Neural crest cell (in vitro differentiated cells): ENCODE results near the gene SLC1A4. TPM values are rescaled to one million over a fixed set of nuclear protein-coding genes. Genes with fewer than 3 reads are reported as not detected.

Source experiments
- DNase-seq: peaks from one replicate; pipeline ENCODE4 v3.0.0; 2021; ENCODE audit warnings: low read depth, mixed read lengths, low spot score
- H3K27ac Mint-ChIP-seq: one replicate; pipeline ENCODE4 v1.8.0; 2021; ENCODE audit warnings: mild to moderate bottlenecking, mixed read lengths; ENCODE audit not compliant: unreplicated experiment
- H3K27me3 Mint-ChIP-seq: 2 replicates; pipeline ENCODE4 v1.8.0; 2021; ENCODE audit warnings: low read depth, mild to moderate bottlenecking, mixed read lengths
- H3K36me3 Mint-ChIP-seq: 2 replicates; pipeline ENCODE4 v1.8.0; 2021; ENCODE audit warnings: low read depth, mild to moderate bottlenecking, mixed read lengths
- H3K4me1 Mint-ChIP-seq: 2 replicates; pipeline ENCODE4 v1.8.0; 2021; ENCODE audit warnings: mixed read lengths
- H3K4me3 Mint-ChIP-seq: one replicate; pipeline ENCODE4 v1.8.0; 2021; ENCODE audit warnings: mild to moderate bottlenecking, mixed read lengths
- H3K9me3 Mint-ChIP-seq: 2 replicates; pipeline ENCODE4 v1.8.0; 2021; ENCODE audit warnings: mixed read lengths
- CTCF ChIP-seq: fragments of 200-600 bp; sonication (generic); conservative IDR thresholded peaks from 2 replicates; pipeline ENCODE4 v1.5.0; 2021; ENCODE audit warnings: antibody characterized with exemption, mild to moderate bottlenecking
- total RNA-seq: library from RNA; stranded (reverse); gene quantifications from 2 replicates; pipeline ENCODE4 v1.2.1, GENCODE V29; 2021

SLC1A4 gene
- total RNA-seq, 1 donor from 2014 or later, result 26.8 TPM

GRCh38 chr2:64944484-64944883 is 44.7 kb upstream of the SLC1A4 start:
- Mint-ChIP-seq H3K27ac (no peak overlapping the region), H3K4me1 (no peaks in the 10 kb centered on the region), H3K4me3 (no peak overlapping the region), H3K36me3 (no peaks in the 10 kb centered on the region), H3K27me3 (no peaks in the 10 kb centered on the region), H3K9me3 (no peaks in the 10 kb centered on the region)
- TF ChIP-seq CTCF, result no peak
- DNase-seq, result no peak

GRCh38 chr2:64945973-64946768 is 43.0 kb upstream of the SLC1A4 start:
- no peak for TF ChIP-seq CTCF
- Mint-ChIP-seq H3K36me3 (no peaks in the 10 kb centered on the region), H3K27me3 (no peaks in the 10 kb centered on the region), H3K9me3 (peaks cover 2% of the 10 kb centered on the region), H3K4me1 (no peaks in the 10 kb centered on the region), H3K4me3 (no peak overlapping the region), H3K27ac (no peak overlapping the region)
- no peak for DNase-seq

GRCh38 chr2:64946769-64947247 is 42.4 kb upstream of the SLC1A4 start:
- H3K9me3 Mint-ChIP-seq, result peaks cover 2% of the 10 kb centered on the region
- no peaks in the 10 kb centered on the region for H3K4me1 Mint-ChIP-seq
- H3K36me3 Mint-ChIP-seq, result no peaks in the 10 kb centered on the region
- DNase-seq, result no peak
- no peak overlapping the region for H3K27ac Mint-ChIP-seq
- H3K27me3 Mint-ChIP-seq, result no peaks in the 10 kb centered on the region
- H3K4me3 Mint-ChIP-seq, result no peak overlapping the region
- TF ChIP-seq CTCF, result no peak

GRCh38 chr2:64947885-64948284 is 41.3 kb upstream of the SLC1A4 start:
- H3K27ac Mint-ChIP-seq, result no peak overlapping the region

More at GRCh38 chr2:64947885-64948284, 41.3 kb upstream of the SLC1A4 start:
- no peaks in the 10 kb centered on the region for H3K27me3 Mint-ChIP-seq
- peaks cover 2% of the 10 kb centered on the region for H3K9me3 Mint-ChIP-seq
- H3K36me3 Mint-ChIP-seq, result no peaks in the 10 kb centered on the region
- no peaks in the 10 kb centered on the region for H3K4me1 Mint-ChIP-seq
- H3K4me3 Mint-ChIP-seq, result no peak overlapping the region
- no peak for TF ChIP-seq CTCF
- DNase-seq, result no peak
